Breast epithelium (tissue), 3 donors: ENCODE data around the gene RSPH9. TPM values are rescaled to one million over a fixed set of nuclear protein-coding genes. Genes with fewer than 3 reads are reported as not detected.

Source experiments
- total RNA-seq, 3 donors: library from RNA; depleted of rRNA; stranded (reverse); fragments of >200 nt; gene quantifications; one replicate each; pipeline ENCODE4 v1.1.0, GENCODE V29; 2016

The RSPH9 gene
- total RNA-seq, 3 donors from 2014 or later, result not detected

Other genes starting within 250 kb of the RSPH9 start
- gene ABCC10, start 217.5 kb upstream of the RSPH9 start, total RNA-seq, result 10 to 100 TPM in 2 of 3 donors, 1 to 10 TPM in 1; 9.0 to 19.9 (median 12.1) TPM
- gene DLK2, start 189.5 kb upstream of the RSPH9 start, total RNA-seq, result 1 to 10 TPM in 2 of 3 donors, not detected in 1; 3.6 to 8.9 TPM
- 10 to 100 TPM; 18.6 to 21.8 (median 21.3) TPM for gene TJAP1, start 167.5 kb upstream of the RSPH9 start, total RNA-seq
- gene LRRC73, start 134.7 kb upstream of the RSPH9 start, total RNA-seq, result under 1 TPM in 2 of 3 donors, not detected in 1; 0.29 to 0.33 TPM
- 100 to 1,000 TPM in 1 of 3 donors, 10 to 100 TPM in 2; 89.5 to 100 (median 96.2) TPM for gene YIPF3, start 128.1 kb upstream of the RSPH9 start, total RNA-seq
- 10 to 100 TPM; 18.9 to 38.8 (median 38.7) TPM for gene POLR1C, start 127.9 kb upstream of the RSPH9 start, total RNA-seq
- gene XPO5, start 69.0 kb upstream of the RSPH9 start, total RNA-seq, result 10 to 100 TPM; 16.5 to 28.8 (median 27.2) TPM
- 10 to 100 TPM in 1 of 3 donors, 1 to 10 TPM in 2; 8.6 to 13.0 (median 9.8) TPM for gene POLH, start 68.9 kb upstream of the RSPH9 start, total RNA-seq
- gene GTPBP2, start 15.8 kb upstream of the RSPH9 start, total RNA-seq, result 10 to 100 TPM; 41.4 to 58.0 (median 43.6) TPM
- 10 to 100 TPM; 33.4 to 53.0 (median 33.4) TPM for gene MAD2L1BP, start 9.2 kb upstream of the RSPH9 start, total RNA-seq
- gene MRPS18A, start 42.8 kb downstream of the RSPH9 start, total RNA-seq, result 10 to 100 TPM; 37.7 to 63.2 (median 40.6) TPM
- gene VEGFA, start 125.2 kb downstream of the RSPH9 start, total RNA-seq, result 100 to 1,000 TPM; 123 to 230 (median 132) TPM